ENCODE results near the gene COL23A1.
"Not testable (repeated sequence)": the region's sequence is repeated elsewhere in the genome, so short reads cannot be mapped to it uniquely, and the experiment has no call there.

Gene COL23A1

DNA sequence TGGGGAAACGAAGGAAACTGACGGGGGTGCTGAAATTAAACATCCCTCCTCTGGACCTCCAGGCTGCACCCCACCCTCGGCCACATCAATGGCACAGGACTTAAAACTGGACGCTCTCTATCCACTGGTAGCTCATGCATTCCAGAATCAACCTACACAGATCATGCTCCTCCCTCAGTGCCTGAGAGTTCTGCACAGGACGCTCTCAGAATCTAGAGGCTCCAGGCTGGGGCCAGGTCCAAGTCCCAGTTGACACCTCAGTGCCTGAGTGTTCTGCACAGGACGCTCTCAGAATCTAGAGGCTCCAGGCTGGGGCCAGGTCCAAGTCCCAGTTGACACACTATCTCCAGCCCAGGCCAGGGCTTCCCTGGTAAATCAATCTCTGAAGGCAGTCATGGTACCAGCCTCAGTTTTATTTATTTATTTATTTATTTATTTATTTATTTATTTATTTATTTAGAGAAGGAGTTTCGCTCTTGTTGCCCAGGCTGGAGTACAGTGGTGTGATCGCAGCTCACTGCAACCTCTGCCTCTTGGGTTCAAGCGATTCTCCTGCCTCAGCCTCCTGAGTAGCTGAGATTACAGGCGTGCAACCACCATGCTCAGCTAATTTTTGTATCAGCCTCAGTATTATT, 103.2 kb downstream of the COL23A1 start:
- not testable (repeated sequence) for DNase-seq (ENCODE audit: extremely low spot score, insufficient read length, low read depth); FAIRE-seq

DNA sequence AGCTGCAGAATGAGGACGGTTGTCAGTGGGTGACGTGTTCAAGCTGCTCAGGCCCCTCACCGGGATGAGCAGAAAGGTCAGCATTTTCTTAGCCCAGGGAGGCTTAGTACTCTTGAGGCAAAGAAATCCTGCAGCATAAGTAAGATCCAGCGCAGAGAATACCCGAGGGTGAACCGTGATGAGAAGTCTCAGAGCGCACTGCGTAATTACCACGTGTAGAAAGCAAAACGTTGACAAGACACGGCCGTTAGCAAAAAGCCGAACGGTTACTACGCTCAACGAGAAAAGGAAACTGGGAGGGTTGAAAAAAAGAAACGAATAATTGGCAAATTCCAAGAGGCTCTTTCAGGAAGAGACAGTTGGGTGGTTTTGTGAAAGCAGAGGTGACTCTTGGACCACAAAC, 104.0 kb downstream of the COL23A1 start:
- DNase-seq (ENCODE audit: extremely low spot score, insufficient read length, low read depth) = no peak

GRCh38 chr5:178483620-178484019, 106.6 kb downstream of the COL23A1 start:
- FAIRE-seq = no peak
- no peak for DNase-seq (ENCODE audit: extremely low spot score, insufficient read length, low read depth)

More for the DNA sequence above, 104.0 kb downstream of the COL23A1 start:
- no peak for FAIRE-seq

- no peak for FAIRE-seq
These were observed 110.9 kb downstream of the COL23A1 start for GRCh38 chr5:178479261-178479660.

DNA sequence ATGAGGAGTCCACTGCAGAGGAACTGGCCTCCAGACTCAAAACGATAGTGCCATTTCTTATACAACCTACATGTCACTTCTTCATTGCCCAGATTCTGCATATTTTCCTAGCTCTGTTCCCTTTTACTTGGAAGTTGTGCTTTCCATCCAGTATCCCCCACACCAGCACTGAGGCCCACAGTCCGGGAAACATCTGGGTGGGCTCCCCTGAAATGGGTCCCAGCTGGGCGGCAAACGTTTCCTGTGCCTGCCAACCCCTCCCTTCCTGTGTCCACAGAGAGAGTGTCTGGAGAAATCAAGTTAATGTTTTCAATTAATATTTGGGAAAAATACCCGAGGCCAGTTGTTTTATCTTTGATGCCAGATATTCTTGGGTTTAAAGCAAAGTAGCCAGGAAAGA, 111.8 kb downstream of the COL23A1 start:
- DNase-seq (ENCODE audit: extremely low spot score, insufficient read length, low read depth) = no peak
- no peak for FAIRE-seq

More at GRCh38 chr5:178479261-178479660, 110.9 kb downstream of the COL23A1 start:
- no peak for DNase-seq (ENCODE audit: extremely low spot score, insufficient read length, low read depth)

DNA sequence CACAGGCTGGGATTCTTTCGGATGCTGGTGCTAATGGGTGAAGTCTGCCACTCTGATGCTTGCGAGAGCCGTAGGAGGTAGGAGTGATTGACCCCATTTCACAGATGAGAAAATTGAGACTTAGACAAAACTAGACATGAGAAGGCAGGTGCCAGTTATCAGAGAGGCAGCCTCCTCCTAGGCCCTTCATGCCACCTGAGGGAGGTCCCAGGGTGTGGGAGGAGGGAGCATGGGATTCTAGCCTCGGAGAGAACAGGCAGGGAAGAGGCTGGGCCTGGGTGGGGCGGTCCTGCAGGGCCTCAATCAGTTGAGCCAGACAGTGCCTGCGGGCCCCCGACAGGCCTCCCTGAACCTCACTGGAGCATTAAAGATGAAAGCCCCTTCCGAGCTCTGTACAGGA, 112.4 kb downstream of the COL23A1 start:
- DNase-seq (ENCODE audit: extremely low spot score, insufficient read length, low read depth) (no peak), FAIRE-seq (no peak)

- FAIRE-seq (no peak), DNase-seq (ENCODE audit: extremely low spot score, insufficient read length, low read depth) (no peak)
These were observed 113.0 kb downstream of the COL23A1 start for GRCh38 chr5:178476972-178477754.

DNA sequence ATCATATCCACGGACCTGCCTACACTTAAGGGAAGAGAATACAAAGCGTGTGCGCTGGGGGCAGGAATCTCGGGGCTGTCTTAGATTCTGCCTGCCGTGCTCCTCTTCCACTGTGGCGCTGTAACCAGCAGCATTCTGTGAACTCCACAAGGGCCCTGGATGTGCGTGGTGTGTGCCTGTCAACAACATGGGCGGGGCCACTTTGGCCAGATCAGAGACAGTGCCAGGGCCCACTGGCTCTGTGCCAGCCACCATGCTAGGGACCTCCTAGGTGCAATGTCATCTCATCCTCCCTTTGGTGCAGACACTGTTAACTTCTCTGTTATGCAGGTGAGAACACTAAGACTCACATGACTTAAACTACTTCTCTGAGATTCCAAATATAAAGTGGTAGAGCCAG, 113.7 kb downstream of the COL23A1 start:
- FAIRE-seq = no peak
- no peak for DNase-seq (ENCODE audit: extremely low spot score, insufficient read length, low read depth)

GRCh38 chr5:178475422-178475821, 114.8 kb downstream of the COL23A1 start:
- DNase-seq (ENCODE audit: extremely low spot score, insufficient read length, low read depth) (no peak), FAIRE-seq (no peak)

DNA sequence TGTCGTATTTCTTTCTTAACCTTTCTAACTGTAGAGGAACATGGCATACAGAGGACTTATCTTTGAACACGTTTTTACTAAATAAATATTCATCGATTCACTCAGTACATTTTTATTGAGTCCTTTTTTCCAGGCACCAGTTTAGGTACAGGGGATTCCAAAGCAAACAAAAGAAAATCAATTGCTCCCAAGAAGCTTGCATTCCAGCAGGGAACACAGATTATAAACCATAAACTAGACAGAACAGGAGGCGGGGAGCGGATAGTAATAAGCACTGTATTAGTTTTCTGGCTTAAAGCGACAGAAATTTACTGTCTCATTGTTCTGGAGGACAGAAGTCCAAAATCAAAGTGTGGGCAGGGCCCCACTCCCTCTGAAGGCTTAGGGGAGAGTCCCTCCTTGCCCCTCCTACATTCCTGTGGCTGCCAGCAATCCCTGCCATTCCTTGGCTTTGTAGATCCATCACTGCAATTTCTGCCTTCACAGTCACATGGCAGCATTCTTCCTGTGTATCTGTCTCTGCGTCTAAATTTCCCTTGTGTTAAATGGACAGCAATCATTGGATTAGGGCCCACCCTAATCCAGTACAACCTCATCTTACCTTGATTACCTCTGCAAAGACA, 115.5 kb downstream of the COL23A1 start:
- DNase-seq (ENCODE audit: extremely low spot score, insufficient read length, low read depth) (no peak), FAIRE-seq (no peak)

DNA sequence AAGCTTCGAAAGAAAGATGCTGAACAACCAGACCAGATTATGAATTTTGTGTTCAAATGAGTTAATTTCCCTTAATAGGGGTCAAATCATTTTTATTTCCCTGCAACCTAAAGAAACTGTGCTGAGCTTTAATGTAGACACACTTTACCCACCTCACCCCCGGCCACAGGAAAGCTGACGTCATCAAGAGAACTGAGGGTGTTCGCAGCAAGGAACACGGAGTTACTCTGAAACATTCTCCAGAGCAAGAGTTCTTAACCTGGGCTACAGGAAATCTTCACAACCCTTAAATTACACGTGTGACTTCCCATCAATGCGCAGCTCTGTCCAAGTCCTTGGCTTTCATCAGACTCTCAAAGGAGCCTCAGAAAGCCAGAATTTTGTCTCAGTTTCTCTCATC, 116.3 kb downstream of the COL23A1 start:
- FAIRE-seq (no peak), DNase-seq (ENCODE audit: extremely low spot score, insufficient read length, low read depth) (no peak)

DNA sequence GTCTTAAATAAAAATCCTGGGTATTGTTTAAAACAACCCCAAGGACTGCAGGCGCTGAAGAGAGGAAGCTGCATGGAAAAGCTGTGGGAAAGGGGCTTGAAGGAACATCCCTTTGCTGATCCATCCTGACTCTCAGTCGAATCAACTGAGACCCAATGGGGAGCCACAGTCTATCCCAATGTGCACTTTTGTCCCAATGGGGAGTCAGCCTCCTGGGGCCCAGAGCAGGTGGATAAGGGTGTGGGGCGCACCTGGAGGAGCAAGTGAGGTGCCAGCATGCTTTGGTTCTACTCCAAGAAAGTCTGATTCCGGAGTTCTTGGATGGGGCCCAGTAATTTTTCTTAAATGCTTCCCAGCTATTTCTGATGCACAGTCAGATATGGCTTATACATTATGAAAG, 118.1 kb downstream of the COL23A1 start:
- DNase-seq (ENCODE audit: extremely low spot score, insufficient read length, low read depth) = no peak
- no peak for FAIRE-seq

GRCh38 chr5:178471711-178472110, 118.5 kb downstream of the COL23A1 start:
- no peak for FAIRE-seq
- no peak for DNase-seq (ENCODE audit: extremely low spot score, insufficient read length, low read depth)

DNA sequence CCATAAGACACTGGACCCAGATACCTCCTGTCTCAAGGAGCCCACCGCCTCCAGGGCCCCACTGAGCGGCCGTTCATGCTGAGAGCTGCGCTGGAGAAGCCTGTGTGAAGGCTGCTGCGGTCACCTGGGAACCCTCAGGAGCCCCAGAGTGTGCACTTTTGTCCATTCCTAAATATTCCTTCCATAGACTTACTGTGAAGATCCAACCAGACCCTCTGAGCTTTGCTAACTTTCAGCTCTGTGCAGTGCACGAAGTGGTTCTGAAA, 119.5 kb downstream of the COL23A1 start:
- FAIRE-seq (no peak), DNase-seq (ENCODE audit: extremely low spot score, insufficient read length, low read depth) (no peak)

GRCh38 chr5:178469975-178470759, 120.0 kb downstream of the COL23A1 start:
- FAIRE-seq = no peak
- DNase-seq (ENCODE audit: extremely low spot score, insufficient read length, low read depth) = no peak

- DNase-seq (ENCODE audit: extremely low spot score, insufficient read length, low read depth) (no peak), FAIRE-seq (no peak)
These were observed 120.9 kb downstream of the COL23A1 start for GRCh38 chr5:178469011-178469974.

DNA sequence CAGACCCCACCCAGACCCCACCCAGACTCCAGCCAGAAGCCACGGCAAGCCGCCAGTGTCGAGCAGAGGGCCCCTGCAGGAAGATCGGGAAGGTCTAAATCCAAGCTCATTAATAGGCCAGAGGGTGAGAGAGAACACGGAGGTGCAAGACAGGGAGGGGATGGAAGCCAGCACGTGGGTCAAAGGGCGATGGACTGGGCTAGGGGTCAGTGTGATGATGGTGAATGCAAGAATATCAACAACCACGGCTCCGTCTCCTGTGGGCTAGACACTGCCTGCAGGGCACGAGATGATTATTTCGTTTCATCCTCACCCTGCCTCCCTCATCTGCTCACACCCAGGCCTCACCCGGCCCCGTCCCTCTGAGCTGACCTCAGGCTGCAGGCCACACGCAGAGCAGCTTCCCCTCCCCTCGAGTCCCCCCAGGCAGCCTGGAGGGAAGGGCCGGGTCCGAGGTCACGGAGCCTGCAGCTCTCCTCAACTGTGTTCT, 122.0 kb downstream of the COL23A1 start:
- no peak for DNase-seq (ENCODE audit: extremely low spot score, insufficient read length, low read depth)

DNA sequence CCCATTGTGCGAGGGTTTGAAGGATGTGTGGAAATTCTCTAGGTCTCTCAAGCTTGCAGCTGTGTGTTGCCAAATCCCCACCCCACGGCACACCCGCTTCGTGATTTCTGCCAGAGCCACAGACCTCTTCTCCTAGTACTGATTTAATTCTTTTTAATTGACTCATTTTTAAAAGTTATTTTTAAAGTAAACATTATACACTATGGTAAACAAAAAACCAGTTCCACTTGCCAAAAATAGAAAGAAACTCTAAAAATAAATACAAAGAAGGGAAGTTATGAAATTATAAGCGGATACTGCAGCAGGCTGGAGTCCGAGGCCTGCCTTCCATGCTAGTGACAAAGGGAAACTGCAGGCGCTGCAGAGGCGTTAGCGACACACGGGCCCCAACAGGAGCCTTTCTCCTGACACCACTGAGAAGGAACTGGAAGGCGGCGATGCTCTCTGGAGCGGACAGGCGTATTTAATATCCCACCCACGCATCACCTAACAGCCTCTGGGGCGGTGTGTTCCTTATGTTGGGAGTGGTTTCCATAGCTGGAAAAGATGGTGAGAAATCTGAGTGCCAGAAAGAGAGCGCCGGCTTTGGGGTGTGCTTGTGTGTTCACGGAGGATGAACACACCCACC, 122.5 kb downstream of the COL23A1 start:
- DNase-seq (ENCODE audit: extremely low spot score, insufficient read length, low read depth) (no peak), FAIRE-seq (no peak)

More for the DNA sequence above, 122.0 kb downstream of the COL23A1 start:
- no peak for FAIRE-seq

- DNase-seq (ENCODE audit: extremely low spot score, insufficient read length, low read depth) (no peak), FAIRE-seq (no peak)
These were observed 123.0 kb downstream of the COL23A1 start for GRCh38 chr5:178467205-178467567.

All from GM18507 (cell line).